Neural cell (in vitro differentiated cells): ENCODE results near the gene RPL7L1. TPM values are rescaled to one million over a fixed set of nuclear protein-coding genes. Genes with fewer than 3 reads are reported as not detected.

Experiments used
- H2AFZ ChIP-seq: fragments of 200-600, 300-800 bp; sonication (generic), shearing (Covaris generic); 2 replicates; pipeline ENCODE4 v1.6.0; 2014; ENCODE audit warnings: low read depth, mild to moderate bottlenecking, antibody characterized with exemption, low read length, moderate library complexity
- H3F3A ChIP-seq: fragments of 200-600 bp; shearing (Covaris generic); 2 replicates; pipeline ENCODE4 v1.6.1; 2016; ENCODE audit warnings: mild to moderate bottlenecking, moderate library complexity, mixed read lengths, antibody characterized with exemption, low read length; ENCODE audit not compliant: insufficient read depth, poor library complexity, severe bottlenecking
- H3K27ac ChIP-seq: fragments of 200-600, 300-800 bp; sonication (generic), shearing (Covaris generic); 2 replicates; pipeline ENCODE4 v1.5.1; 2014; ENCODE audit warnings: mild to moderate bottlenecking, low read length, moderate library complexity
- H3K27me3 ChIP-seq: fragments of 300-800, 200-600 bp; sonication (generic), shearing (Covaris generic); 2 replicates; pipeline ENCODE4 v1.6.0; 2014; ENCODE audit warnings: mild to moderate bottlenecking, low read depth, low read length, moderate library complexity; ENCODE audit not compliant: insufficient read depth
- H3K36me3 ChIP-seq: fragments of 300-800, 200-600 bp; sonication (generic), shearing (Covaris generic); 2 replicates; pipeline ENCODE4 v1.5.1; 2014; ENCODE audit warnings: mild to moderate bottlenecking, antibody characterized with exemption, low read length, moderate library complexity; ENCODE audit not compliant: insufficient read depth
- H3K4me2 ChIP-seq: fragments of 300-800, 200-600 bp; sonication (generic), shearing (Covaris generic); 2 replicates; pipeline ENCODE4 v1.6.0; 2014; ENCODE audit warnings: mild to moderate bottlenecking, low read length
- H3K4me3 ChIP-seq: fragments of 300-800, 200-600 bp; sonication (generic), shearing (Covaris generic); 2 replicates; pipeline ENCODE4 v1.5.1; 2014; ENCODE audit warnings: mild to moderate bottlenecking, low read length, moderate library complexity
- H3K79me2 ChIP-seq: fragments of 200-600 bp; shearing (Covaris generic); replicated peaks from 2 replicates; pipeline ENCODE4 v1.6.0; 2014; ENCODE audit warnings: mild to moderate bottlenecking, low read length, moderate library complexity; ENCODE audit not compliant: insufficient read depth
- H3K9ac ChIP-seq: fragments of 300-800, 200-600 bp; sonication (generic), shearing (Covaris generic); 2 replicates; pipeline ENCODE4 v1.6.1; 2016; ENCODE audit warnings: mild to moderate bottlenecking, low read length, mixed read lengths
- H3K9me2 ChIP-seq: fragments of 200-600 bp; shearing (Covaris generic); 2 replicates; pipeline ENCODE4 v1.6.1; 2016; ENCODE audit warnings: mild to moderate bottlenecking, low read length, mixed read lengths; ENCODE audit not compliant: insufficient read depth
- H3K9me3 ChIP-seq: fragments of 200-600, 300-800 bp; sonication (generic), shearing (Covaris generic); 2 replicates; pipeline ENCODE4 v1.6.1; 2016; ENCODE audit warnings: mild to moderate bottlenecking, mixed run types, low read length, moderate library complexity, mixed read lengths
- H4K20me1 ChIP-seq: fragments of 200-600 bp; shearing (Covaris generic); 2 replicates; pipeline ENCODE4 v1.6.1; 2016; ENCODE audit warnings: mild to moderate bottlenecking, mixed run types; ENCODE audit not compliant: insufficient read depth
- EP300 ChIP-seq: fragments of 450-650 bp; conservative IDR thresholded peaks from 2 replicates; pipeline ENCODE4 v1.6.1; 2014; ENCODE audit warnings: antibody characterized with exemption, mild to moderate bottlenecking, moderate library complexity; ENCODE audit not compliant: poor library complexity, severe bottlenecking
- EZH2 ChIP-seq: fragments of 200-600, 300-800 bp; shearing (Covaris generic), sonication (generic); IDR thresholded peaks from 2 replicates; pipeline ENCODE4 v1.6.1; 2014; ENCODE audit warnings: antibody characterized with exemption, low read length, borderline replicate concordance, mild to moderate bottlenecking; ENCODE audit not compliant: insufficient read depth, poor library complexity, severe bottlenecking
- MXI1 ChIP-seq: fragments of 450-650 bp; conservative IDR thresholded peaks from 2 replicates; pipeline ENCODE4 v1.6.1; 2014; ENCODE audit warnings: antibody characterized with exemption, mild to moderate bottlenecking; ENCODE audit not compliant: poor library complexity, severe bottlenecking
- POLR2AphosphoS5 ChIP-seq: IDR thresholded peaks from 2 replicates; pipeline ENCODE4 v1.6.1; 2012
- RAD21 ChIP-seq: fragments of 450-650 bp; conservative IDR thresholded peaks from 2 replicates; pipeline ENCODE4 v1.6.1; 2014; ENCODE audit warnings: antibody characterized with exemption, mild to moderate bottlenecking, moderate library complexity
- SMC3 ChIP-seq: fragments of 450-650 bp; conservative IDR thresholded peaks from 2 replicates; pipeline ENCODE4 v1.6.1; 2014; ENCODE audit warnings: antibody characterized with exemption, mild to moderate bottlenecking, moderate library complexity; ENCODE audit not compliant: poor library complexity
- TAF1 ChIP-seq: IDR thresholded peaks from 2 replicates; pipeline ENCODE4 v1.6.1; 2012; ENCODE audit warnings: low read depth
- polyA plus RNA-seq: library from polyadenylated mRNA; depleted of rRNA; stranded (reverse); fragments of >200 nt; gene quantifications from 2 replicates; pipeline ENCODE4 v1.2.3, GENCODE V29; 2014
- TF ChIP-seq, protein P1 (sequence below): IDR thresholded peaks from 2 replicates; pipeline ENCODE4 v1.6.1; 2012; ENCODE audit warnings: borderline replicate concordance
- TF ChIP-seq, protein P2 (sequence below): fragments of 450-650 bp; IDR thresholded peaks from 2 replicates; pipeline ENCODE4 v1.5.1; 2014; ENCODE audit warnings: antibody characterized with exemption, mild to moderate bottlenecking, moderate library complexity; ENCODE audit not compliant: poor library complexity, severe bottlenecking

RPL7L1 gene
- polyA plus RNA-seq, 1 donor from 2014 or later: 88.5 TPM

GRCh38 chr6:42848700-42849099, 30.7 kb upstream of the RPL7L1 start:
- H2AFZ ChIP-seq: no peak overlapping the region
- H3K27ac ChIP-seq: no peak overlapping the region
- no peak overlapping the region for H3K9ac ChIP-seq
- H3K79me2 ChIP-seq: no peaks in the 10 kb centered on the region
- H3K9me3 ChIP-seq: no peaks in the 10 kb centered on the region
- no peak overlapping the region for H3K4me3 ChIP-seq
- no peak for TF ChIP-seq RAD21
- TF ChIP-seq, protein P1, sequence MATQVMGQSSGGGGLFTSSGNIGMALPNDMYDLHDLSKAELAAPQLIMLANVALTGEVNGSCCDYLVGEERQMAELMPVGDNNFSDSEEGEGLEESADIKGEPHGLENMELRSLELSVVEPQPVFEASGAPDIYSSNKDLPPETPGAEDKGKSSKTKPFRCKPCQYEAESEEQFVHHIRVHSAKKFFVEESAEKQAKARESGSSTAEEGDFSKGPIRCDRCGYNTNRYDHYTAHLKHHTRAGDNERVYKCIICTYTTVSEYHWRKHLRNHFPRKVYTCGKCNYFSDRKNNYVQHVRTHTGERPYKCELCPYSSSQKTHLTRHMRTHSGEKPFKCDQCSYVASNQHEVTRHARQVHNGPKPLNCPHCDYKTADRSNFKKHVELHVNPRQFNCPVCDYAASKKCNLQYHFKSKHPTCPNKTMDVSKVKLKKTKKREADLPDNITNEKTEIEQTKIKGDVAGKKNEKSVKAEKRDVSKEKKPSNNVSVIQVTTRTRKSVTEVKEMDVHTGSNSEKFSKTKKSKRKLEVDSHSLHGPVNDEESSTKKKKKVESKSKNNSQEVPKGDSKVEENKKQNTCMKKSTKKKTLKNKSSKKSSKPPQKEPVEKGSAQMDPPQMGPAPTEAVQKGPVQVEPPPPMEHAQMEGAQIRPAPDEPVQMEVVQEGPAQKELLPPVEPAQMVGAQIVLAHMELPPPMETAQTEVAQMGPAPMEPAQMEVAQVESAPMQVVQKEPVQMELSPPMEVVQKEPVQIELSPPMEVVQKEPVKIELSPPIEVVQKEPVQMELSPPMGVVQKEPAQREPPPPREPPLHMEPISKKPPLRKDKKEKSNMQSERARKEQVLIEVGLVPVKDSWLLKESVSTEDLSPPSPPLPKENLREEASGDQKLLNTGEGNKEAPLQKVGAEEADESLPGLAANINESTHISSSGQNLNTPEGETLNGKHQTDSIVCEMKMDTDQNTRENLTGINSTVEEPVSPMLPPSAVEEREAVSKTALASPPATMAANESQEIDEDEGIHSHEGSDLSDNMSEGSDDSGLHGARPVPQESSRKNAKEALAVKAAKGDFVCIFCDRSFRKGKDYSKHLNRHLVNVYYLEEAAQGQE: no peak
- TF ChIP-seq EP300: no peak
- no peak for TF ChIP-seq TAF1
- TF ChIP-seq, protein P2, sequence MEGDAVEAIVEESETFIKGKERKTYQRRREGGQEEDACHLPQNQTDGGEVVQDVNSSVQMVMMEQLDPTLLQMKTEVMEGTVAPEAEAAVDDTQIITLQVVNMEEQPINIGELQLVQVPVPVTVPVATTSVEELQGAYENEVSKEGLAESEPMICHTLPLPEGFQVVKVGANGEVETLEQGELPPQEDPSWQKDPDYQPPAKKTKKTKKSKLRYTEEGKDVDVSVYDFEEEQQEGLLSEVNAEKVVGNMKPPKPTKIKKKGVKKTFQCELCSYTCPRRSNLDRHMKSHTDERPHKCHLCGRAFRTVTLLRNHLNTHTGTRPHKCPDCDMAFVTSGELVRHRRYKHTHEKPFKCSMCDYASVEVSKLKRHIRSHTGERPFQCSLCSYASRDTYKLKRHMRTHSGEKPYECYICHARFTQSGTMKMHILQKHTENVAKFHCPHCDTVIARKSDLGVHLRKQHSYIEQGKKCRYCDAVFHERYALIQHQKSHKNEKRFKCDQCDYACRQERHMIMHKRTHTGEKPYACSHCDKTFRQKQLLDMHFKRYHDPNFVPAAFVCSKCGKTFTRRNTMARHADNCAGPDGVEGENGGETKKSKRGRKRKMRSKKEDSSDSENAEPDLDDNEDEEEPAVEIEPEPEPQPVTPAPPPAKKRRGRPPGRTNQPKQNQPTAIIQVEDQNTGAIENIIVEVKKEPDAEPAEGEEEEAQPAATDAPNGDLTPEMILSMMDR: no peak
- no peak for TF ChIP-seq POLR2AphosphoS5
- no peak for TF ChIP-seq MXI1
- no peak for TF ChIP-seq SMC3
- TF ChIP-seq EZH2: no peak
- no peaks in the 10 kb centered on the region for H3F3A ChIP-seq
- H3K4me2 ChIP-seq: no peak overlapping the region
- H4K20me1 ChIP-seq: no peaks in the 10 kb centered on the region
- H3K36me3 ChIP-seq: no peaks in the 10 kb centered on the region
- H3K27me3 ChIP-seq: no peaks in the 10 kb centered on the region
- no peaks in the 10 kb centered on the region for H3K9me2 ChIP-seq

DNA sequence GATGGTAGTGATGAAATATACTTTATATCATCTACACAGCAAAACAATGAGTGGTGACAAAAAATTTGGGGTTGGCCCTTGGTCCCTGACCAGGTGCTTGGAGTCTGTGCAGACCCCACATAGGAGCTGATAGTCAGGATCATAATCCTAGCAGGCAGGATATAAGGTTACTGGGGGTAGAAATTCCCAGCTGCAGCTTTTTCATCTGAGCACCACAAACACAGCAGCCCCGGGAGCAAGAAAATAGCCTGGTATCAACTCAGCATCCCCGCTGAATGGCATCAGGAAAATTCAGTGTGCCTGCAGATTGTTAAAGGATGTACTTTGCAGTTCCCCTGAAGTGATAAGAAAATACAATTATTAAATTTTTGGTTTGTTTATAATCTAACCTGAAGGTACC, 27.8 kb upstream of the RPL7L1 start:
- no peak overlapping the region for H3K9ac ChIP-seq
- no peaks in the 10 kb centered on the region for H3K9me2 ChIP-seq
- no peaks in the 10 kb centered on the region for H3K79me2 ChIP-seq
- H3K27ac ChIP-seq: no peak overlapping the region
- TF ChIP-seq, protein P2: no peak
- TF ChIP-seq POLR2AphosphoS5: no peak
- TF ChIP-seq TAF1: no peak
- no peak for TF ChIP-seq EP300
- no peak for TF ChIP-seq RAD21
- TF ChIP-seq EZH2: no peak
- TF ChIP-seq, protein P1: no peak
- no peak for TF ChIP-seq MXI1
- TF ChIP-seq SMC3: no peak
- no peaks in the 10 kb centered on the region for H3F3A ChIP-seq
- H3K4me2 ChIP-seq: no peak overlapping the region
- no peaks in the 10 kb centered on the region for H3K27me3 ChIP-seq
- no peaks in the 10 kb centered on the region for H3K9me3 ChIP-seq
- no peak overlapping the region for H2AFZ ChIP-seq
- H3K4me3 ChIP-seq: no peak overlapping the region
- H3K36me3 ChIP-seq: no peaks in the 10 kb centered on the region
- no peaks in the 10 kb centered on the region for H4K20me1 ChIP-seq
